ENCODE data around the gene LSMEM2.
"Not testable (repeated sequence)": the region's sequence is repeated elsewhere in the genome, so short reads cannot be mapped to it uniquely, and the experiment has no call there.

LSMEM2 gene

DNA sequence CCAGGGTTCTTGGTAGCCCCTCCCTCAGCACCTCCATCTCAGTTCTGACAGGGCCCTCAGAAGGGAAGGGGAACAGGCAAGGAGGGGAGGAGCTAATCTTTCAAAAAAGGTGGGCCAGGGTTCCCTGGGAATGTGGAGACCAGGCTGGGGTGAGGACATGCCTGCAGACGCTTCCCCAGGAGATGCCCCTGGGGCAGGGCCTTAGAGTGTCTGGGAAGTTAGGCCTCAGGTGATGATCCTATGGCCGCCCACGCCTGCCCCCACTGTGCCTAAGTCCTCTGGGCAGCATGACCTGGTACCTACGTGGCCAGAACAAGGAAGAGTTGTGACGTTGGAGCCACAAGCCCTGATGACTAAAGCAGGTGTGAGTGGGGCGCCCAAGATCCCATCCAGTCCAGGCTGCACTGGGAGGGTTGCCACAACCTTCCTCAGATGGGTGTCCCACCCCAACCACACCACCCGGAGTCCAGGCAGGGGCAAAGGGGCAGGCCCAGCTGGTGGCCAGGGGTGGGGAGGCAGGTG lies 13.9 kb upstream of the LSMEM2 start:
- DNase-seq (ENCODE audit: low spot score) = no peak

DNA sequence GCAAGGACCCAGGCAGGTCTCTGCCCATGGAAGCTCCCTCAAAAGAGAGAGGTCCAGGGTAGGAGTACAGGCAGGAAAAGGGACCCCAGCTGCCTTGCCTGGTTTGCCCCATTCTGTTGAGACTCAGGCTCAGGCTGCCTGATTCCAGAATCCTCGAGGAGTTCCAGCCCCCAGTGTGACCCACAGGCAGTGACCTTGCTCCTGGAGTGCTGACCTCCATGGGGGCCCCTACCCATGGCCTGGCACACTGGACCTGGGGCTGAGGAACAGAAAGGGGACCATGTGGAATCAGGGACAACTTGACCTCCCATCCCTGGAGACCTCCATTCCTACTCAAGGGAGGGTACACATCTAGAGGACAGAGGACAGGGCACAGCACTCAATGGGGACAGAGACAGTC lies 13.3 kb upstream of the LSMEM2 start:
- DNase-seq (ENCODE audit: low spot score) = no peak

DNA sequence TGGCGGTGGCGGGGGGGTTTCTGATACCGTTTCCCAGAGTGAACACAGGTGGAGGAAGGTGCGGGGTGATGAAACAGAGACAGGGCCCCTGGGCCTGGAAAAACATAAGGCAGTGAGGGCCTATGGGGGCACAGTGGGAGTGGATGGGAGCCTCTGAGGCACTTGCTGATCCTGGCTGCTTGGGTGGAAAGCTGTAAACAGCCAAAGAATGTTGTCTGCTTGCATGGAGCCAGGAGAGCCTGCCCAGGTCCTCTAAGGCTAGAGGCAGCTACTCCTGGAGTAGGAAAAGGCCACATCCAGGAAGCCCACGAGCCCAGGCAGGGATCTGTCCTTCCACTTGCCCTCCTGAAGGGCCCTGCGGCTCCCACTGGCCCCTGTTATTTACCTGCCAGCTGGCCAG lies 12.9 kb upstream of the LSMEM2 start:
- DNase-seq (ENCODE audit: low spot score) = no peak

DNA sequence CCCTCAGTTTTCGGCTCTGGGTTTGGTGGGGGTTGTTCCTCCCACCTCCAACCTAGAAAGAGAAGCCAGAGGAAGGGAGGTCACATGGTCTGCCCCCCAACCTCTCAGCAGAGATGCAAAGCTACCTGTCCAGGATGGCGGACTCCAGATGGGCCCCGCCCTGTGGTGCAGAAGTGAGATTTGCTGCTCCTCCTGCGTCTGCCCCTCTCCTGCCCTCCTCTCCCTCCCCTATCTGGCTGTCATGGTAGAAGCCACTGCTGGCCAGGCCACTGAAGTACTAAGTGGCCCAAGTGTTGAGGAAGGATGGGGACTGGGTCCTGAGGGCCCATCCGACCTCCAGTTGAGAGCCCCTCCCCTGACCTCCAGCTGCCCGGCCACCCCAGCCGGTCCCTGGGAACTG lies 12.1 kb upstream of the LSMEM2 start:
- DNase-seq (ENCODE audit: low spot score) = no peak

DNA sequence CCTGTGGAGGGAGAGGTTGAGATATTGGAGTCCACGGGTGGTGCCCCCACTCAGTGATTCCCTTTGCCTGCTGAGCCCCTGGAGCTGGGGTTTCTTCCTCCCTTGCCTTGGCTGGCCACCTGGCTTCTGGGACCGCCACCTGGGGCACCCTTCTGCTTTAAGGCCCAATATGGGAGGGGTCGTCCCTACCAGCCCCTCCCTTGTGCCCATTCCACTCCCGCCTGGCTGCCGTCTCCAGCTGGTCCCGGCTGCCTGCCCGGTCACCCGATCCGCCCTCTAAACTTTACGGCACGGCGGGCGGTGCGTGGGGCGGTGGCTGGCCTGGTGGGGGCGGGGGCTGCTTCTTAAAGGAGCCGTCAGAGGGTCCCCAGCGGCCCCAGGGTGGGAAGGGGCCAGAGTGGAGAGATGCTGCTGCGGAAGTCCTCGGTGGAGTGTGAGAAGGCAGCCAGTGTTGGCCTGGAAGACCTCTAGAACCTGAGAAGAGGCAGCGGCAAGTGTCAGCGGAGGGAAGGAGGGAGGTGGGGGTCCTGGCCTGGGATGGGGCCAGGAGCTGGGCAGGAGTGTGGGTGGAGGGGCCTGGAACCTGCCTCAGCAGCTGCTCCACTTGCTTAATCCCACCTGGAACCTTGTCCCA lies 11.5 kb upstream of the LSMEM2 start:
- no peak for DNase-seq (ENCODE audit: low spot score)

DNA sequence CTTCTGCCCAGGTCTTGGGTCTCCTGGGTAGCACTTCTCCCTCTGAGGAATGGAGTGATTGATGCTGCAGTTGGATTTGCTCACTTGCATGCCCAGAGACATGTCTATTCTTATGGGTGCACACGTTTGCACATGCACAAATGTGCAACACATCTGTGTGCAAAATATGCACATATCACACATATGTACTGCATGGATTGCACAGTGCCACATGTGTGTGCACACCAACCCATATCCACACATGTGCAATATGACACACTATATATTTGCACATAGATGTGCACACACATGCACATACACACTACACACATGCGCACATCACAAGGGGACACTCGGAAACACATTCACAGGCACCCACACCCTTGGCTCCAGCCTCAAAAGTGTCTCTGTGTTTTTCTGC lies 10.6 kb upstream of the LSMEM2 start:
- DNase-seq (ENCODE audit: low spot score) = no peak

- no peak for DNase-seq (ENCODE audit: low spot score)
Measured at GRCh38 chr3:50268703-50269451, 10.0 kb upstream of the LSMEM2 start, which contains the start of gene SEMA3B. TSS of gene SEMA3B (plus strand) at chr3:50269147. CDS start at chr3:50269241, 94 bp downstream.

DNA sequence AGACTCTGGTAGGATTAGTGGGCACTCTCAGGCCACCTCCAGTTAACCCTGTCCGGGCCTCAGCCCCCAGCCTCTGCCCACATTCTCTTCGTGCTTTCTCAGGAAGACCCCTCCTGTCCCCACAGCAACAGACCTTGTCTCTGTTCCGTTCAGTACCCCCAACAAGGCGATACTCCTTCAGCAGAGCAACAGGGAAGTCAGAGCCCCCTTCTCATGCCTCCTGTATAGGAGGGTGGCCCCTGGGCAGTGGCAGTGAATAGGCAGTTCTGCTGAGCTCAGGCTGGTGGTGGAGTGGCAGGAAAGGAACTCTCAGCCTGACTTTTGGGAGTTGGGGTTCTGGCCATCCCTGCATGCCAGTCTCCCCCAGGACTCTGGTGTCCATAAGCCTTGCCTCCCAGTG lies 9.4 kb upstream of the LSMEM2 start:
- no peak for DNase-seq (ENCODE audit: low spot score)

- DNase-seq (ENCODE audit: low spot score) = no peak
Measured at GRCh38 chr3:50269977-50270413, 8.9 kb upstream of the LSMEM2 start.

- no peak for DNase-seq (ENCODE audit: low spot score)
Measured at GRCh38 chr3:50270422-50271224, 8.3 kb upstream of the LSMEM2 start.

- no peak for DNase-seq (ENCODE audit: low spot score)
Measured at GRCh38 chr3:50271314-50271936, 7.5 kb upstream of the LSMEM2 start.

- not testable (repeated sequence) for DNase-seq (ENCODE audit: low spot score)
Measured at GRCh38 chr3:50272538-50272910, 6.4 kb upstream of the LSMEM2 start.

DNA sequence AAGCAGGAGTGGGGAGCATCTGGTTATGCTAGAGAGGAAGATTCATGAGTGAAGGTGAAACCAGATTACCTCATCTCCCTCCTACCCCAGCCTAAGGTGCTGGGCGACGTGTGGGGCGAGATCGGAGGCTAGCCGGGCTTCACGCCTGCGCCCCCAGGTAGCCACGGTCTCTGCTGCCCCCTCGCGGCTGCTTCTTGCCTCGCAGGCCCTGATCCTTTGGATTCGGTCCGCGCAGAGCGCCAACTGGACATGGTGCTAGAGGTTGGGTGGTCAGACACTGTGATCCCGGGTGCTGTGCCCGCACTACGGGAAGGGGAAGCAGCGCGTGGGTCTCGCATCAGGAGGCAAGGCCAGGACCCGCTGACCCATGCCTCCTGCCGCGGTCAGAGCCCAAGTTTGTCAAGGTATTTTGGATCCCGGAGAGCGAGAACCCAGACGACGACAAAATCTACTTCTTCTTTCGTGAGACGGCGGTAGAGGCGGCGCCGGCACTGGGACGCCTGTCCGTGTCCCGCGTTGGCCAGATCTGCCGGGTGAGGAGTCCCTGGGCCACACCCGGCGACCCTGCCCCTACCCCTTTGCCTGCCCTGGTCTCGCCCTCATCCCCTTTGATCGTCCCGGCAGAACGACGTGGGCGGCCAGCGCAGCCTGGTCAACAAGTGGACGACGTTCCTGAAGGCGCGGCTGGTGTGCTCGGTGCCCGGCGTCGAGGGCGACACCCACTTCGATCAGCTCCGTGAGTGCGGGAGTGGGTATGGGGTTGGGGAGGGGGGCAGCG lies 5.8 kb upstream of the LSMEM2 start:
- DNase-seq (ENCODE audit: low spot score) = peak; percentile 69

DNA sequence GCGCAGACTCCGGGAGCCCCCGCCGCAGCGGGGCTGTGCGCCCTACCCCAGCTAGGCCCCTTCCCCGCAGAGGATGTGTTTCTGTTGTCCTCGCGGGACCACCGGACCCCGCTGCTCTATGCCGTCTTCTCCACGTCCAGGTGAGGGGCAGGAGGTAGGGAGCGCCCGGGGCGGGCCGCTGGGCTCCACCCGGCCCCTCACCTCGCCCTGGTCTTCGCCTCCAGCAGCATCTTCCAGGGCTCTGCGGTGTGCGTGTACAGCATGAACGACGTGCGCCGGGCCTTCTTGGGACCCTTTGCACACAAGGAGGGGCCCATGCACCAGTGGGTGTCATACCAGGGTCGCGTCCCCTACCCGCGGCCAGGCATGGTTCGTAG lies 5.2 kb upstream of the LSMEM2 start:
- no peak for DNase-seq (ENCODE audit: low spot score)

- DNase-seq (ENCODE audit: low spot score) = peak; percentile 56
Measured at GRCh38 chr3:50274371-50275104, 4.3 kb upstream of the LSMEM2 start.

- no peak for DNase-seq (ENCODE audit: low spot score)
Measured at GRCh38 chr3:50275141-50275995, 3.5 kb upstream of the LSMEM2 start.

GRCh38 chr3:50275996-50276761 lies 2.7 kb upstream of the LSMEM2 start:
- DNase-seq (ENCODE audit: low spot score) = no peak

DNA sequence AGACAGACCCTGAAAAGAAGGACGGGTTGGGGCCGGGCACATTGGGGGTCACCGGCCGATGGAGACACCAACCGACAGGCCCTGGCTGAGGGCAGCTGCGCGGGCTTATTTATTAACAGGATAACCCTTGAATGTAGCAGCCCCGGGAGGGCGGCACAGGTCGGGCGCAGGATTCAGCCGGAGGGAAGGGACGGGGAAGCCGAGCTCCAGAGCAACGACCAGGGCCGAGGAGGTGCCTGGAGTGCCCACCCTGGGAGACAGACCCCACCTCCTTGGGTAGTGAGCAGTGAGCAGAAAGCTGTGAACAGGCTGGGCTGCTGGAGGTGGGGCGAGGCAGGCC lies 2.2 kb upstream of the LSMEM2 start:
- DNase-seq (ENCODE audit: low spot score) = no peak

Data from kidney capillary endothelial cell (primary cell).